ENCODE measurements around the gene THRA. TPM values are rescaled to one million over a fixed set of nuclear protein-coding genes. Genes with fewer than 3 reads are reported as not detected.

THRA gene
- total and polyA plus RNA-seq, 9 of the 15 experiments (the other 6 are each of a cell fraction or from before 2014, with no cell fraction given), result 0.34 to 23.4 (median 12.7) TPM

- TF ChIP-seq SNAPC5 (CRISPR knock-in tag; IDR thresholded peaks at IDR 0.05) (no peak), USF1 (CRISPR knock-in tag; IDR thresholded peaks at IDR 0.05) (peak; percentile 96), ZNF197 (CRISPR knock-in tag; IDR thresholded peaks at IDR 0.05; ENCODE audit: low read depth) (no peak), PURB (CRISPR knock-in tag; IDR thresholded peaks at IDR 0.05; ENCODE audit: low read depth) (no peak), NR1H2 (CRISPR knock-in tag; IDR thresholded peaks at IDR 0.05) (no peak), SP2 (IDR thresholded peaks at IDR 0.05; ENCODE audit: extremely low read depth, low read depth, low read length, poor library complexity, severe bottlenecking) (no peak), ZNF551 (CRISPR knock-in tag; IDR thresholded peaks at IDR 0.05) (no peak), ZNF639 (CRISPR knock-in tag; conservative IDR thresholded peaks at IDR 0.05 in 1 of 2, IDR thresholded peaks at IDR 0.05 in 1 of 2) (0 out of 4 replicates have a peak, but pooled peaks of 1 of the 2 experiments have one; percentile 54), ZZZ3 (IDR thresholded peaks at IDR 0.05) (no peak), ELF1 (tag; IDR thresholded peaks at IDR 0.05) (no peak; the same call in 1 of the 2 replicates), ATF6 (CRISPR knock-in tag; IDR thresholded peaks at IDR 0.05) (no peak), LCOR (CRISPR knock-in tag; IDR thresholded peaks at IDR 0.05) (no peak), KDM4B (IDR thresholded peaks at IDR 0.05; ENCODE audit: borderline replicate concordance in 2 of 2, low read depth in 1 of 2) (no peak), DNMT1 (IDR thresholded peaks at IDR 0.05) (no peak), RNF2 (IDR thresholded peaks at IDR 0.05) (no peak), CTCFL (IDR thresholded peaks at IDR 0.05; ENCODE audit: borderline replicate concordance, insufficient read depth, low read depth, low read length, poor library complexity, severe bottlenecking) (peak; percentile 51), CCAR2 (IDR thresholded peaks at IDR 0.05; ENCODE audit: low read depth, low read length) (no peak), RAD21 (CRISPR knock-in tag; conservative IDR thresholded peaks at IDR 0.05 in 1 of 2, IDR thresholded peaks at IDR 0.05 in 1 of 2) (peak; percentile 82 to 89), XRCC5 (IDR thresholded peaks at IDR 0.05; ENCODE audit: low read depth, low read length) (0 out of 2 replicates have a peak, but pooled peaks have one; percentile 87)
Observed at GRCh38 chr17:40113110-40113906, 50.5 kb downstream of the THRA start (continued).

Data from K562 (cell line).